WI38 (cell line): ENCODE measurements around the gene F8A1.
"Not testable (repeated sequence)": the region's sequence is repeated elsewhere in the genome, so short reads cannot be mapped to it uniquely, and the experiment has no call there.

Source experiments
- H3K4me3 ChIP-seq: 2 replicates; pipeline ENCODE4 v1.5.1; 2011; ENCODE audit warnings: low read depth, mild to moderate bottlenecking, control low read depth, low read length
- CTCF ChIP-seq: IDR thresholded peaks from 2 replicates; pipeline ENCODE4 v1.5.1; 2012; ENCODE audit warnings: low read depth, mild to moderate bottlenecking, control low read depth, low read length

The F8A1 gene

GRCh38 chrX:154890990-154891639 is 5.0 kb downstream of the F8A1 start:
- no peak overlapping the region for H3K4me3 ChIP-seq
- TF ChIP-seq CTCF = no peak

GRCh38 chrX:154892296-154892695 is 6.1 kb downstream of the F8A1 start:
- H3K4me3 ChIP-seq = no peak overlapping the region
- TF ChIP-seq CTCF = no peak

- H3K4me3 ChIP-seq = no peak overlapping the region
- no peak for TF ChIP-seq CTCF
Observed at GRCh38 chrX:154900323-154900722, 14.2 kb downstream of the F8A1 start.

- H3K4me3 ChIP-seq = no peak overlapping the region
- TF ChIP-seq CTCF = no peak
Observed at GRCh38 chrX:154902408-154902807, 16.3 kb downstream of the F8A1 start.

- no peak overlapping the region for H3K4me3 ChIP-seq
- no peak for TF ChIP-seq CTCF
Observed at GRCh38 chrX:154908821-154909220, 22.7 kb downstream of the F8A1 start.

- H3K4me3 ChIP-seq = not testable (repeated sequence)
Observed at GRCh38 chrX:154910048-154910447, 23.9 kb downstream of the F8A1 start.

GRCh38 chrX:154910528-154910927 is 24.4 kb downstream of the F8A1 start:
- H3K4me3 ChIP-seq = not testable (repeated sequence)

- TF ChIP-seq CTCF = no peak
- no peak overlapping the region for H3K4me3 ChIP-seq
Observed at GRCh38 chrX:154914052-154914451, 27.9 kb downstream of the F8A1 start.
